GM10266 (cell line): ENCODE results near the gene MFN1.
A peak's percentile ranks its signal among the peaks of the same experiment; 100 is the strongest.

ENCODE experiments used
- DNase-seq: peaks from one replicate; pipeline ENCODE4 v3.0.0; 2012; ENCODE audit errors: extremely low spot score
- TF ChIP-seq, protein P1 (sequence below): IDR thresholded peaks from 2 replicates; pipeline ENCODE4 v1.5.1; 2012; ENCODE audit warnings: mild to moderate bottlenecking, low read depth; ENCODE audit not compliant: control insufficient read depth, insufficient read depth; ENCODE audit errors: missing control alignments

The MFN1 gene

GRCh38 chr3:179348325-179349013 lies 960 bp downstream of the MFN1 start:
- peak; percentile 80 for DNase-seq
- TF ChIP-seq, protein P1, sequence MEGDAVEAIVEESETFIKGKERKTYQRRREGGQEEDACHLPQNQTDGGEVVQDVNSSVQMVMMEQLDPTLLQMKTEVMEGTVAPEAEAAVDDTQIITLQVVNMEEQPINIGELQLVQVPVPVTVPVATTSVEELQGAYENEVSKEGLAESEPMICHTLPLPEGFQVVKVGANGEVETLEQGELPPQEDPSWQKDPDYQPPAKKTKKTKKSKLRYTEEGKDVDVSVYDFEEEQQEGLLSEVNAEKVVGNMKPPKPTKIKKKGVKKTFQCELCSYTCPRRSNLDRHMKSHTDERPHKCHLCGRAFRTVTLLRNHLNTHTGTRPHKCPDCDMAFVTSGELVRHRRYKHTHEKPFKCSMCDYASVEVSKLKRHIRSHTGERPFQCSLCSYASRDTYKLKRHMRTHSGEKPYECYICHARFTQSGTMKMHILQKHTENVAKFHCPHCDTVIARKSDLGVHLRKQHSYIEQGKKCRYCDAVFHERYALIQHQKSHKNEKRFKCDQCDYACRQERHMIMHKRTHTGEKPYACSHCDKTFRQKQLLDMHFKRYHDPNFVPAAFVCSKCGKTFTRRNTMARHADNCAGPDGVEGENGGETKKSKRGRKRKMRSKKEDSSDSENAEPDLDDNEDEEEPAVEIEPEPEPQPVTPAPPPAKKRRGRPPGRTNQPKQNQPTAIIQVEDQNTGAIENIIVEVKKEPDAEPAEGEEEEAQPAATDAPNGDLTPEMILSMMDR = no peak

- no peak for DNase-seq
- TF ChIP-seq, protein P1 = no peak
Measured at GRCh38 chr3:179355996-179356395, 8.5 kb downstream of the MFN1 start.

GRCh38 chr3:179363332-179363731 lies 15.8 kb downstream of the MFN1 start:
- no peak for DNase-seq

DNA sequence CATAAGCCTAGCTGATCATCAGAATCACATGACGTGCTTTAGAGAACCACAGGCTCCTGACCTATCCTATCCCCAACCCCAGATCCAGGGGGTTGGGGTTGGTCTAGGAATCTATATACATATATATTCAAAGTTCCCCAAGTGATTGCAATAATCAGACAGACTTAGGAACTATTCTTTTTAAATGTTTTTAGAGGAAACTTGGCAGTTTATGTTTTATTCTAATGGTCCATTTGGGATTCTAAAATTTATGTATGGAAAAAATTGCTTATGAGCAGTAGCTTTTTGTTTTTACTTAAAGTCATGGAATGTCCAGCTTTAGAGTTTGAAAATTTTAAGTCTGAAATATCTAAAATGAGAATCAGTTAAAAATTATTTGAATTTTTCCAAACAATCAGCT lies 22.1 kb downstream of the MFN1 start:
- TF ChIP-seq, protein P1 = no peak
- no peak for DNase-seq

More at GRCh38 chr3:179363332-179363731, 15.8 kb downstream of the MFN1 start:
- TF ChIP-seq, protein P1 = no peak

DNA sequence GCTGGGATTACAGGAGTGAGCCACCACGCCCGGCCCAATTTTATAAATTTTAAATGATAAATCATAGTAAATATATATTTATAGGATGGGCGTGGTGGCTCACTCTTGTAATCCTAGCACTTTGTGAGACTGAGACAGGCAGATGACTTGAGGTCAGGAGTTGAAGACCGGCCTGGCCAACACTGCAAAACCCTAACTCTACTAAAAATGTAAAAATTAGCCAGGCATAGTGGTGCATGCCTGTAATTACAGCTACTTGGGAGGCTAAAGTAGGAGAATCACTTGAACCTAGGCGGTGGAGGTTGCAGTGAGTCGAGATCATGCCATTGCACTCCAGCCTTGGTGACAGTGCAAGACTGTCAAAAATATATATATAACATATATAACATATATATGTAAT lies 26.4 kb downstream of the MFN1 start:
- no peak for DNase-seq
- TF ChIP-seq, protein P1 = no peak

GRCh38 chr3:179375091-179375999 lies 27.8 kb downstream of the MFN1 start:
- no peak for DNase-seq
- TF ChIP-seq, protein P1 = no peak

GRCh38 chr3:179376474-179376873 lies 29.0 kb downstream of the MFN1 start:
- DNase-seq = no peak
- TF ChIP-seq, protein P1 = no peak
